Ishikawa (cell line): Measurements from ENCODE around the gene PACSIN3.

ENCODE experiments used
- EP300 ChIP-seq: IDR thresholded peaks from 2 replicates; pipeline ENCODE4 v1.6.1; 2012; ENCODE audit warnings: borderline replicate concordance
- MAX ChIP-seq: IDR thresholded peaks from 2 replicates; pipeline ENCODE4 v1.6.1; 2012
- TAF1 ChIP-seq: IDR thresholded peaks from 2 replicates; pipeline ENCODE4 v1.6.1; 2012; ENCODE audit warnings: low read depth, mild to moderate bottlenecking
- TEAD4 ChIP-seq: IDR thresholded peaks from 2 replicates; pipeline ENCODE4 v1.6.1; 2012
- USF1 ChIP-seq: IDR thresholded peaks from 2 replicates; pipeline ENCODE4 v1.6.1; 2012
- YY1 ChIP-seq: IDR thresholded peaks from 2 replicates; pipeline ENCODE4 v1.6.1; 2012; ENCODE audit warnings: low read depth

GRCh38 chr11:47152126-47152952 is 33.9 kb downstream of the PACSIN3 start:
- TF ChIP-seq USF1, result no peak
- no peak for TF ChIP-seq TEAD4
- TF ChIP-seq TAF1, result no peak
- TF ChIP-seq MAX, result no peak
- no peak for TF ChIP-seq EP300
- no peak for TF ChIP-seq YY1
